Measurements from ENCODE around the gene HNRNPK. TPM values are rescaled to one million over a fixed set of nuclear protein-coding genes. Genes with fewer than 3 reads are reported as not detected.

HNRNPK gene
- total and polyA plus RNA-seq, 10 of the 15 experiments (the other 5 are each of a cell fraction or from before 2014, with no cell fraction given), result 235 to 970 (median 652) TPM

GRCh38 chr9:83920927-83921707 is 58.9 kb downstream of the HNRNPK start, which contains the start of gene KIF27 (continued):
- TF ChIP-seq NKRF (conservative IDR thresholded peaks at IDR 0.05) (peak; percentile 87), KDM1A (IDR thresholded peaks at IDR 0.05; ENCODE audit: borderline replicate concordance) (no peak), SMARCA5 (IDR thresholded peaks at IDR 0.05) (0 out of 2 replicates have a peak, but pooled peaks have one; percentile 74), ZBTB40 (IDR thresholded peaks at IDR 0.05; ENCODE audit: borderline replicate concordance) (peak; percentile 75), NFXL1 (IDR thresholded peaks at IDR 0.05; ENCODE audit: borderline replicate concordance) (no peak), ZSCAN29 (IDR thresholded peaks at IDR 0.05) (no peak), CTCF (IDR thresholded peaks at IDR 0.05 in 2 of 3, conservative IDR thresholded peaks at IDR 0.05 in 1 of 3; ENCODE audit: control insufficient read depth in 2 of 3, extremely low read depth in 1 of 3, insufficient read depth in 1 of 3, low read depth in 3 of 3, low read length in 3 of 3) (peak in 2 of 3 experiments; percentile 11 to 19; a peak in 3 of 6 replicates), BCL11A (IDR thresholded peaks at IDR 0.05; ENCODE audit: low read depth, low read length) (peak; percentile 28; the same call in 1 of the 2 replicates), DPF2 (IDR thresholded peaks at IDR 0.05) (peak; percentile 74; the same call in 1 of the 2 replicates), NR2F1 (conservative IDR thresholded peaks at IDR 0.05) (peak; percentile 72), BCLAF1 (IDR thresholded peaks at IDR 0.05) (0 out of 2 replicates have a peak, but pooled peaks have one; percentile 31), SREBF1 (IDR thresholded peaks at IDR 0.05; ENCODE audit: low read length) (no peak), TCF12 (IDR thresholded peaks at IDR 0.05; ENCODE audit: low read depth, low read length) (0 out of 2 replicates have a peak, but pooled peaks have one; percentile 69), IKZF2 (IDR thresholded peaks at IDR 0.05) (0 out of 4 replicates have a peak, but pooled peaks of 1 of the 2 experiments have one; percentile 10), SMAD5 (IDR thresholded peaks at IDR 0.05; ENCODE audit: low read depth) (peak; percentile 79), CREM (IDR thresholded peaks at IDR 0.05; ENCODE audit: low read depth) (peak; percentile 69), NFYA (IDR thresholded peaks at IDR 0.05; ENCODE audit: borderline replicate concordance, low read depth, low read length) (no peak), POLR2A (IDR thresholded peaks at IDR 0.05; ENCODE audit: low read depth, low read length) (peak; percentile 81), ZNF384 (IDR thresholded peaks at IDR 0.05; ENCODE audit: borderline replicate concordance, low read depth, low read length) (no peak), SMC3 (IDR thresholded peaks at IDR 0.05; ENCODE audit: borderline replicate concordance, low read length) (no peak)
